GM19351 (cell line): ENCODE results near the gene TEX2.
A peak's percentile ranks its signal among the peaks of the same experiment; 100 is the strongest.
"Not testable (repeated sequence)": the region's sequence is repeated elsewhere in the genome, so short reads cannot be mapped to it uniquely, and the experiment has no call there.

ENCODE experiments used
- ATAC-seq: cut with Tn5 transposase; IDR thresholded peaks from one replicate; pipeline ENCODE4 v1.9.1; 2021; ENCODE audit warnings: mild to moderate bottlenecking, moderate library complexity; ENCODE audit not compliant: unreplicated experiment

TEX2 gene

DNA sequence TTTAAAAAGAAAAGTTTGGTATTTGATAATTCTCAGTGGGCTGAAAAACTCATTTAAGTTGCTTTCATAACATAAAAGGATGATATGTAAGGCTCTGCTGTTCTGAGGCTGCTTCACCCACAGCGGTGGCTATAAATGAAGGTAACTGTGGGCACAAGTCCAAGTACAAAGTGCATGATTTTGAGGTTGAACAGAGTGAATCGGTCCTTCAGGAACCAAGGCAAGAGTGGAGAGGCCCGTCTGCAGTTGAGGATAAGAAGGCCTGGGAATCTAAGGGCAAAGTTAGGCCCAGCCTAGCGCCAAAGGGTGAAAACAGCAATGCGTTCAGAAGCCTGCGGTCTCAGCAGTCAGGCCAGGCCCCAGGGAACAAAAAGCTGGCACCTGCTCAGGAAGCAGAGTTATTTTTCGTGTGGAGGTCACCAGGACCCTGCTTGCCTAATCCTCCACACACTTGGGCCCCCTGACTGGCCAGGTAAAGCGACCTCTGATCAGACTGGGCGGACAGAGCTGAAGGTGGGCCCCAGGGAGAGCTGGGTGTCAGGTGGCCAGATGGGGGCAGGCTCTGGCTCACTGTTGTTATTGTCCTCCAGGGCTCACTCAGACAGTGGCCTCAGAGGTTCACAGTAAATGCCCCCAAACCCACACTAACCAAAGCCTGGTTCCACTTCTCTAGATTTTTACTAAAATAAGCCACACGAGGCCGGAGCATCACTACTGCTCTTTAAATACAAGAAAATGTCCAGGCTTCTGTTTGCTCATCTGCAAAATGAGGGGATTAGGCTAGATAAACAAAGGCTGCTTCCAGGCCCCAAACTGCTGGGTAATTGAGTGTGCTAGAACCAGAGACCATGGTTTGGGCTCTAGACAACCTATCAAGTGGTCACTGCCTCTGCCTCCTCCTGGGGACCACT, 46.5 kb downstream of the TEX2 start:
- peak; percentile 72 for ATAC-seq

DNA sequence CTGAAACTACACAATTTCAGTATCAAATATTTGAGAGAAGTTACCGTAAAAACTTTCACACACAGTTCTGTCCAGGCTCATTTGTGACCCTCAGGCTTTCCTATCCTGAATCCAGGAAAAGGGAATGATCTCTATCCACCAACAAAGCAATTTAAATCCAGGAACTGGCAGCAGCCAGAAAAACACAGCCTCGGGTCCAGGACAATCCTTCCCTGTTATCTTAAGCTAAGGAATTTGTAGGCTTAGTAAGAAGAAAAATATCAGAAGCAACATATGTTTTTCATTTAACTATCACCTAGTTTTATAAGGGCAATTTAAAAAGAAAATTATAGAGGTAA, 47.1 kb downstream of the TEX2 start:
- no peak for ATAC-seq

DNA sequence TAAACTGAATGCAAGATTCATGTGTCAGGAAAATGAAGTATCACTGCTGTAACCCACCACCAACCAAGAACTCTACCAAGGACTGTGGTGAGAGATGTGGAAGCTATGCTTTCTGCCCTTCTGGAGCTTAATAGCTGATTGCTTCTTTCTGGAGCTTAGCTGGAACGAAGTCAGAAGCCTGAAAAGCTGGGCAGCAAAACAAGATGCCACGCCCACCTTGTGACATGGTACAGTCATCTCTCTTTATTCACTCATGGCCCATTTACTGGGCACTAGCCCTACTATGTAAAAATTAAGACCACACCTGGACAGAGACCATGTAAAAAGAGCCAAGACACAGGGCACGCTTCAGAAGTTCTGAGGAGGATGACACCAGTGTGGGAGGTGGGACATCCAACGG, 48.1 kb downstream of the TEX2 start:
- ATAC-seq, result no peak

DNA sequence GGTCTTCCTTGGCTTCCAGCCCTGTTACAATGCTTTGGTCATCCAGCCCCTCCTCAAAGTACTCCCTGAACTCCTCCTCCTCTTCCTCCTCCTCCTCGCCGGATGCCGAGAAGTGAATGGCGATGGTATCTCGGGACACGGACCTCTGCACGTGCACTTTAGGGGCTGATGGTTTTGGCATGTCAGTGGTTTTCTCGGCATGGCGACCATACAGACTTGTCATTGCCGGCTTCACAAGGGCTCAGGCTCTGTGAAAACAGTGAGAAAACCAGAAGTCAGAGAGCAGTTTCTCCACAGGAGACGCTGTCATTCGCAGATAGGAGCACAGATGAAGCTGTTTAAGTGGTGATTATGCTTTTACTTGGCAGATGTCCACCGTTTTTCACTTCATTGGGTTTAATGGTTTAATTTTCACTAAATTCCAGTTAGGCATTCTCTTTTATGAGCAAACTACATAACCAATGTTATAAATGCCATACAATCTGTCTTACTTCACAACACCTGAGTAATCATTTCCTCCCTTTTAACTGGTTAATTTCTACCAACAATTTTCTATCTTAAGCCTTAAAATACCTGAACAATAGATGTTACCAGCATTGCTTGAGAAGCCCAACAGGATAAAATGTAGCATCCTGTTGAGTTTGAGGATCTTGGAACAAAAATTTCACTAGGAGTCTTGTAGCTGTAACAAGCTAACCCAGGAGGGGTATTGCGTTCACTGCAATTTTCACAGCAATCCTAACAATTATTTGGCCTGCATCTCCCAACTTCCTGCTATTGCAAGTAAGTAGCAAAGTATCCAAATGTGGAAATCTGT, 48.9 kb downstream of the TEX2 start:
- no peak for ATAC-seq

DNA sequence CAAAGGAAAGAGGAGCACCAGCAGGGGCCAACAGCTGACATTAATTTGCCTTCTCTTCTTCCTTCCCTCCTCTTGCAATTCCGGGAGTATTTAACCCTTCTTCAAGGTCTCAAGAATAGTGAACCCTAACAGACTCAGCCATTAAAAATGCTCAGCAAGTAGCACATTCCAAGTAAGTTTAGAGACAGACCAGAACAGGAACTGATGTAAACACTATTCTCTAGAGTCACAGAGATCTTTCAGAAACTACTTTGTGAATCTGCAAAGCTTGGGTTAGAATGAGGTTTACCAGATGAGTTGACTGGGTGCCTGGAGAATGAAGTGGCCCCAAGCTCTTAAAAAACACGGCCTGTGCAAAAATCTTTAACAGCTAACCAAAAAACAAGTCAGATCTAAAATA, 50.9 kb downstream of the TEX2 start:
- ATAC-seq, result no peak

DNA sequence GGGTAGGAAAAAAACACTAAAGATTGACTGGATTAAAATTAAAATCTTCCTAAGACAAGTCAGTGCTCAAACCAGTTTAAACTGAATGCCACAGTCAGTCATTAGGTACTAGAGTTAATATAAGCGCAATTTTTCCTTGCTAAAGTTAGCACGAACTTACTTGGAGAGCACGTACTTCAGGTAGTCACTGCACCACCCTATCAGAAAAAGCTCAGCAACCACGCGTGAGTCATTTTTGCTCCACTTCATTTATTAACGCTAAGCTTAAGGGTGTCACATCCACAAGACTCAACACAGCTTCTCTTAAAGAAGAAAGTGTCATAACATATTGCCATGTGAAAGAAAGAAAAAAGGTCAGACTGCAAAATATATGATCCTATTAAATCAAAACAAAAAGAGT, 53.1 kb downstream of the TEX2 start:
- no peak for ATAC-seq

DNA sequence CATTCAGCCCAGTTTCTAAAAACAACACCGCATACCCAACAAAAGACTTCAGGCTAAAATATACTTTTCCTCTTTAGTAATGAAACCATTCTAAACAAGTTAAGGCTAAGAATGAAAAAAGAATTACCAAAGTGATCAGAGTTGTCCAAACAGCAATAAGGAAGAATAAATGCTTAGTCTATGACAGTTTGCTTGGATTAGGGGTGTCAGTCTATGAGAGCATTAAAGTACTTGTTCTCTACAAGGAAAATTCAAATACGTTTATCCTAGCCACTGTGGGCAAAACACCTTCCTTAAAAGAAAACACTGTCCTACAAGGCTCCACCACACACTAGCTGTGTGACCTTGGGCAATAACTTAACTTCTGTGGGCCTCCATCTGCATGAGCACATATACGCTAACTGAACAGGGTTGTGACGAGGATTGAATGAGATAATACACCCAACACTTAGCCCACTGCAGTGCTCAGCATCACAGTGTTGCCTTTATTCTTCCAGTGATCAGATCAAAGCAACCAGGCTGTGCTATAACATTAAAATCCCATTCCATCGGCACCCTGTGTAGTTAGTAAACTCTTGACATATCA, 53.6 kb downstream of the TEX2 start:
- no peak for ATAC-seq

DNA sequence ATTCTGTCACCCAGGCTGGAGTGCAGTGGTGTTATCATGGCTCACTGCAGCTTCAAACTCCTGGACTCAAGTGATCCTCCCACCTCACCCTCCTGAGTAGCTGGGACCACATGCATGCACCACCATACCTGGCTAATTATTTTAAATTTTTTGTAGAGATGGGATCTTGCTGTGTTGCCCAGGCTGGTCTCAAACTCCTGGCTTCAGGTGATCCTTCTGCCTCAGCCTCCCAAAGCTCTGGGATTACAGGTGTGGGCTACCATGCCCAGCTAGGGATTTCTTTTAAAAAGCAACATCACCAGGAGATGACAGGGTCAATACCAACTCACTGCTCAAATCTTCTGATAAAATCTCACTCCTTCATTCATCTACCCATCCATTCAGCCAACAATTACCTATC, 54.4 kb downstream of the TEX2 start:
- ATAC-seq, result not testable (repeated sequence)

DNA sequence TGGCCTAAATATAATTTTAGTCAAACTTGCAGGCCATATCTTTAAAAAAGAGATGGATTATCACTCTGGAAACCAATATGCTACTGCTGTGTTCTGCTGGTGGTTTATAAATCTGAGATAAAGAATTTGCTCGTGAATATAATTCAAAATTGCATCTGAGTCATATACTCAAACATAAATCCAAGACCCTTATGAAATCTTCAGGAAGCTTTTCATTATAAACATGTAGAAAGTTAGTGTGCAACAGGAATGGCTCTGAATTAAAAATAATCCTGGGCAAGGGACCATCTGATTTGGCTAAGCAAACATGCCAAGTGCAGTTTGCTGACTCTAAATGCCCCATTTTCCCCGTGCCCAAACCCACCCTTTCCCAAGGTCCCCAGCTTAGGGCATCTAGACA, 57.3 kb downstream of the TEX2 start:
- no peak for ATAC-seq

DNA sequence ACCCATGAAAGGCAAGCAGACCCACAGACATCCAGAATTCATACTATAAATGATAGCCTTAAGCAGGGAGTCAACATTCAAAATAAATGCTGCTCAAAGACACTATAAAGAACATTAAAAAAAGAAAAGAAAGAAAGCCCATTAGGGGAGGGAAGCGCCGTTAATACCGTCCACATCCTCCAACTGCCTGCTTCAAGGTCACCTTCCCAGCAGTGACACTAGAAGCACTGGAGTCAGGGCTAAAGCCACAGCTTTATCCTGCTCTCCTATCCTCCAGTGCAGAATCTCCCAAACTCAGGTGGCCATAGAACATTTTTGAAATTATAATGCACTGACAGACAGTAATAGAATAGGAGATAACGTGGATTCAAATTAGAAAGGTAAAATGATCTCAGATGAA, 59.4 kb downstream of the TEX2 start:
- no peak for ATAC-seq

DNA sequence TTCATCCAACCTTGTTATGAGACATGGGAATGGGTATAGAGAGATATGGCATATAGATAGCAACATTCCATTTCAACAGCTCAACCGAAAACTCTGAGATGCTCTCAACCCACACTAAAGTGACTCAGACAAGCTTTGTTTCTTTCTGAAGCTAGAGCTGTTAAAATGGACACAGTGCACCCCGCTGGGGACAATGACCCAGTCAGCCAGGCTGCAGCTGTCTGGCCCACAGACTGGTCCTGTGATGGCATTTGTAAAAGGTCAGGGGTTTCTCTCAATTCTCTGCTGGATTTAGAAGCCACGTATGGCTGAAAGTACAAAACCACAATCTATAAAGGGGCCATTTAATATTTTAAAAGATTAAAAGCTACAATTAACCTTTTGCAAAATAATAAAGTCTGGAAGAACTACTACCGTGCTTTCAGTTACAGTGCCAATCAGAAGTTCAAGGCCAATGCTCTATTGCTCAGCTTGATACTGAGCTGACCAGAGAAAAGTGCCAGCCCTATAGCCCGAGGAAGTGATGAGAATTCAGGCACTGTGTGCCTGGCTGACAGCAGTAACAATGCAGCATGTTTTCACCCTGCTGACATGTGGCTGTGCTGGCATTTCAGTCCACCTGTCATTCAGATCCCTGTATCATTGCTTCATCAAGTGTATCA, 60.2 kb downstream of the TEX2 start:
- no peak for ATAC-seq

DNA sequence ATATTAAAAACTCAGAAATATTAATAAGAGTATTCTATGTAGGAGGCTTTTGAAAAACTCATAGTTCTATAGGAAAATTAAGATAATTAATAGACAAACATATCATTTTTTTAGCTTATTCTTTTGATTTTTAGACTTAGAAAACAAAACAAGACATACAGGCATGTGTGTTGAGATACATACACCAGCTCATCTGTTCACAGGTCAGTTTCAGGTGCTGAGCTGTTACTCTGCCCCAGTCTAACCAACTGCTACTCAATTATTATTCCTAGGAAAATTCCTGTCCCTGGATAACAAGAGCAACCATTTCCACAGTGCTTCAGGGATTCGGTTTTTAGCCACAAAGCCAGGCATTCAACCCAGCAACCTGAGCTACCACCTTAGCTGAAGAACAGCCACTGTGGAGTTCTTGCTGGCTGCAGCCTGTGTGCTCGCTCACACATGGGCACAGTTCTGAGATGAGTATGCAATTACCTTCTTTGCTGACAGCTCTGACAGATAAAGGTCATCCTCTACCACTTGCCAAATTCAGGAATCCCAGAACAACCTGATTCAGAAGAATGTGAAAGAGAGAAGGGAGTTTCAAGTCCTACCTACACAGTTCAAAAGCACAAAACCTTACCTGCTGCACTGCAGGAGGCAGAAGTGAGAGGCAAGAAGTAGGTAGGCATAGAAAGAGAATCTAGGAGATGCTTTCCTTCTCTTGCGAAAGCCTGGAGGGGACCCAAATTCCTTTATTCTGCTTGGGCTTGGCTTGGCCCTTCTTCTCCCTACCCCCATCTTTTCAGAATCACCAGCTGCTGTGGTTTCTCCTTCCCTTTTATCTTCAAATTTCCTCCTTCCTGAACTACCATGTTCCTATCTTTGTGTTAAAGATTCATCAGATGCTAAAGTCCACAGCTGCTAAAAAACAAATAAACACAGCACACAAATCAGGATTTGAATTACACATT, 62.7 kb downstream of the TEX2 start:
- ATAC-seq, result no peak

DNA sequence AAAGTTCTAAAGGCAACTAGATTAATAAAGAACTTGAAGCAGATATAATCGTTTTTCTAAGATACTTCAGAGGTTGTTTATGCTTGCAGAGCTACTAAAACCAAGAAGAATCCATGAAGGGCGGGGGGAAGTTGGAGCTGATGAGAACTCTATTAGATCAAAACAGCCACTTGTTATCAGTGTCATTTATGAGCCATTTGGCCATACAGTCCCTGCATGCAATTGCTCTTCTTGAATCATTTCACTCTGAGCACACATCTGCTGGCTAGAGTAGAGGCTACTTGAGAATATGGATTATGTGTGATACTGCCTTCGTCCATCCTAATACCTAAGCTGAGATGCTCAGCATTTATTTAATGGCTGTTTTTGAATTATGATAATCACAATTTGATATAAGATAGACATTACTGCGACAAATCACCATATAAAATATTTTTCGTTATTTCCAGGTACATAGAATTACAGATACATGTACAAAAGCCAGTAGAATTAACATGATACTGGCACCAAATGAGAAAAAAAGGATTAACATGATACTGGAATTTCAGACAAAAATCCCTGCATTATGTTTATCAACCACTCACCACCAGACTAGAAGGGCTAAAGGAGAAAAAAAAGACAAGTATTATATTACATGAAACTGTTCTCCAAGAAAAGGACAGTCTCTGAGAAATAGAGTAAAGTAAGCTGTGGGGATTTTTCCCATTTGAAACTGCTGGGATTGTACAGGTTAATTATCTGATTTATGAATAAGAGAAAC, 64.5 kb downstream of the TEX2 start:
- ATAC-seq, result no peak

DNA sequence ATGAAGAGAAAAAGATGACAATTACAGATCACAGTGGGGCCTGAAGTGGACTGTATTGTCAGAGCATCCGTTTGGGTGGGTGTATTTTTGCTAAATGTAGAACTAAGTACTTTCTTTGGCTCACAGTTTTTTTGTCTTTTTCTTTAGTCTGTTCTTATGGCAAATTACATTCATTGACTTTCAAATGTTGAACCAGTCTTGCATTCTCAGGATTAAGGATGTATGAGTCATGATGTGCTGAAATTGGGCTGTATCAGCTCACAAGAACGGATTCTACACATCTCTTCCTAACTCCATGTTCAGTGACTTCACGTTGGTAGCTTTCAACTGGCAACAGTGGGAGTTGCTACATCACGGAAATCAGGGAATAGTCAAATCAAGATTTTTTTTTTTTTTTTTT, 66.5 kb downstream of the TEX2 start:
- no peak for ATAC-seq

DNA sequence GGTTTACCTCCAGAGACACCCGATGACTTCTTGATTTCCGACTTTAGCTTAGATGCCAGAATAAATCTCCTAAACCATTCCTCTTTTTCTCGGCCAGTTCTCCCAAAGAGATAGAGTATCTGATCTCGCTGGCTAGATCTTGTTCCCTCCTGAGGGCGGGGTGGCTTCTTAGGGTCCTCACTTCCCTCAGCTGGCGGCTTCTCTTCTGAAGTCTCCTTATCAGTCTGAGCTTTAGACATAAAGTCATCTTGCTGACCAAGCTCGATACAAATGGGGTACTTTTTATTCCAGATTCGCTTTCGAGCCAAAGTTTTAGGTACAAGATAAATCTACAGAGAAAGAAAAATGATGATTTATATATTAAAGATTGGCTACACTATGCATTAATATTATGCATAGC, 69.5 kb downstream of the TEX2 start:
- ATAC-seq, result no peak

DNA sequence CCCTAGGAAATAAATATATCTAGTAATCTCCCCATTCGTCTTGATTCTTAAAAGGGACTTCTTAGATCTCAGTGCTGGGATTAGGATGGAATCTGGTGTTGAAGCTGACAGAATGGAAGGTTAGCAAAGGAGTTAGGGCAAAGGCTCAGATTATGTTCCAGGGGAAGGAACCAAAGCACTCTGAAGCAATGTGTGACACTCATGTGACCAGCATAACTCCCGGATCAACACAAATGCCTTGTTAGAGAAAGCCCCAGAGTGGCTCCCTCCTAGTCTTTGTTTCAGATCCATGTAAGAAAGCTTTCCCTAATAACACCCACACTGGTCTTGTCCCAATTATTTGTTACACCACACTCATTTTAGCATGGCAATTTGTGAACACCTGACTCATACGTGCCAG, 70.5 kb downstream of the TEX2 start:
- ATAC-seq, result no peak

DNA sequence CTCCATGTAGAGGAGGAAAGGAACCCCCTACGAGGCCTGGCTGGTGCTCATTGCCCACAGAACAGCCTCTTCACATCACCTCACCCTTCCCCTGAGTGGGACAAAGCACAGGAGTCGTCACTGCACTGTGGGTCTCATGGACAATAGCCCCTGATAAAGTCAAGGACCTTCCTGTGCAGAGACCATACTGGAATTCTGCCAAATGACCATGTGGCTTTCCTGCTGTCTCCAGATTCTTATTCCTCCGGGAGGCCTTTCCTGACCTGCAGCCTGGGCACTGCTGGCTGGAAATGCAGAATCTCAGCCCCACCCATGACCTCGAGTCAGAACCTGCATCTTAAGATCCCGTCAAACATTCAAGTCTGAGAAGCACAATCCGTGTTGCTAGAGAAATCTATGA, 72.6 kb downstream of the TEX2 start:
- no peak for ATAC-seq

DNA sequence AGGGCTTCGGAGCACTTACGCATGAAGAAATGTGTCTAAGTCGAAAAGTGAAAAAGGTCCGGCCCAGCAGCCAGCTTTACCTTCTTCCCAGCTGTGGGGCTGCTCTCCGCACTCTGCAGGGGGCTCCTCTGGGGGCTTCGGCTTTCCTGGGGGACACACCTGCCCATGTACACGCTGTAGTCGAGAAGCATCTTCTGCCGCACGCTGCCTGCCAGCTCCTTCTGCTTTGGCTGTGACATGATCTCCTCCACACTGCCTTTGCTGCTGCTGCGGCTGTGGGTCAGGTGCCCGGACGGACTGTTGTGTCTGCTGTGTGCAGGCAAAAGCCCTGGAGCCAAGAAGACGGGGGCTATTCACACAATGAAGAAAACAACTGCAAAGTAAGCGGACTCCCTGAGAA, 75.0 kb downstream of the TEX2 start:
- no peak for ATAC-seq

DNA sequence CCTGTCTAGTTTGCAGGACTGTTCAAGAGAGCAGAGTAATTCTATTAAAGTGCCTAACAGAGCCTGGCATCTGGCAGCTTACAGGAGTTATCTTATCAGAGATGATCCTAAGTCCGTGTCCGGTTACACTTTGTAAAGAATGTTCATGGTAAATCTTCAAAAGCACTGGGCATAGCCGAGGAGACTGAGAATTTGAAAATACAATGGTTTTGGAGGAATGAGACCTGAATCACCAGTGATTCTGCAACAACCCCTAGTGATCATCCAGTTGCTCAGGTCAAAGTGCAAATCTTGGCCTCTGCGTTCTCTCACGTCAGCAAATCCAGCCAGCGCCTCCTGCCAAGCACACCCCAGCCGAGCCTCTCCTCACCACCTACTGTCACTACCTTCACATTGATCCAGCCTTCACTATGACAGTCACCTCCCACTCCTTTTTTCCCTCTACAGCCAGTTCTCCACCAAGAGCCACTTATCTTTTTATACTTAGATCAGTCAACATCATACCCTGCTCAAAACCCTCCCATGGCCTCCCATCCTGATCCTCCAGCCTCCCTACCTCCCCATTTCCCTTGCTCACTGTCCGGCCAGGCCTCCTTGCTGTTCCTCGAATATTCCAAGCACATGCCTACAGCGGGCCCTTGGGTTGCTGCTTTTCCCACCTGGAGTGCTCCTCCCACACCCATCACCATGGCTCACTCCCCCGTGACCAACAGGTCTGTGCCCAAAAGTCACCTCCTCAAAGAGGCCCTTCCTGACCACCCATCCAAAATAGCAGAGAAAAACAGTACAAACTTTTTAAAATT, 75.8 kb downstream of the TEX2 start:
- ATAC-seq, result no peak
